Mesendoderm (in vitro differentiated cells): ENCODE measurements around the gene CD200.

ENCODE experiments used
- DNase-seq: peaks from one replicate; pipeline ENCODE4 v3.0.0; 2013
- H2AK5ac ChIP-seq: 2 replicates; pipeline ENCODE4 v1.6.1; 2013; ENCODE audit warnings: low read length, inconsistent platforms
- H2BK120ac ChIP-seq: 2 replicates; pipeline ENCODE4 v1.6.1; 2013; ENCODE audit warnings: low read depth, mild to moderate bottlenecking, low read length, moderate library complexity, mixed read lengths
- H2BK15ac ChIP-seq: replicated peaks from 2 replicates; pipeline ENCODE4 v1.6.1; 2013; ENCODE audit warnings: low read depth, mild to moderate bottlenecking, moderate library complexity
- H2BK5ac ChIP-seq: 2 replicates; pipeline ENCODE4 v1.6.1; 2013; ENCODE audit warnings: low read length, inconsistent platforms
- H3K18ac ChIP-seq: 2 replicates; pipeline ENCODE4 v1.6.1; 2013; ENCODE audit warnings: mild to moderate bottlenecking, low read length, mixed read lengths
- H3K23ac ChIP-seq: one replicate; pipeline ENCODE4 v1.6.1; 2013; ENCODE audit warnings: low read length
- H3K27ac ChIP-seq: 2 replicates; pipeline ENCODE4 v1.5.1; 2013; ENCODE audit warnings: low read depth, mild to moderate bottlenecking, inconsistent platforms, low read length, moderate library complexity
- H3K27me3 ChIP-seq: 2 replicates; pipeline ENCODE4 v1.6.1; 2013; ENCODE audit warnings: low read length, control low read depth, mild to moderate bottlenecking, inconsistent platforms; ENCODE audit not compliant: insufficient read depth, poor library complexity
- H3K36me3 ChIP-seq: 2 replicates; pipeline ENCODE4 v1.6.1; 2013; ENCODE audit warnings: low read length, inconsistent platforms; ENCODE audit not compliant: control insufficient read depth, insufficient read depth
- H3K4ac ChIP-seq: one replicate; pipeline ENCODE4 v1.6.1; 2013; ENCODE audit warnings: low read depth, mild to moderate bottlenecking, low read length, moderate library complexity
- H3K4me1 ChIP-seq: 2 replicates; pipeline ENCODE4 v1.6.1; 2013; ENCODE audit warnings: low read depth, low read length, inconsistent platforms; ENCODE audit not compliant: control insufficient read depth
- H3K4me2 ChIP-seq: 2 replicates; pipeline ENCODE4 v1.6.1; 2013; ENCODE audit warnings: low read length
- H3K4me3 ChIP-seq: 2 replicates; pipeline ENCODE4 v1.5.1; 2013; ENCODE audit warnings: mild to moderate bottlenecking, low read length
- H3K56ac ChIP-seq: one replicate; pipeline ENCODE4 v1.6.1; 2013; ENCODE audit warnings: low read length
- H3K79me1 ChIP-seq: 2 replicates; pipeline ENCODE4 v1.6.1; 2013; ENCODE audit warnings: low read length, inconsistent platforms
- H3K79me2 ChIP-seq: 2 replicates; pipeline ENCODE4 v1.6.1; 2013; ENCODE audit warnings: mild to moderate bottlenecking, low read length; ENCODE audit not compliant: control insufficient read depth, insufficient read depth
- H3K9ac ChIP-seq: 2 replicates; pipeline ENCODE4 v1.6.1; 2013; ENCODE audit warnings: low read length, inconsistent platforms
- H4K5ac ChIP-seq: one replicate; pipeline ENCODE4 v1.6.1; 2013; ENCODE audit warnings: low read length
- H4K8ac ChIP-seq: one replicate; pipeline ENCODE4 v1.6.1; 2013; ENCODE audit warnings: low read depth, mild to moderate bottlenecking, control low read depth, low read length, moderate library complexity
- WGBS: extraction: QIAGEN DNeasy Blood & Tissue Kit; methylation state at CpG from one replicate; pipeline ENCODE4 v1.1.7; 2013; ENCODE audit warnings: low lambda C conversion rate, missing lambda C conversion rate; ENCODE audit not compliant: insufficient coverage; ENCODE audit errors: extremely low coverage; 5-methylcytosine and 5-hydroxymethylcytosine counted together

CD200 gene

GRCh38 chr3:112307557-112307956 lies 25.4 kb upstream of the CD200 start:
- Histone ChIP-seq H3K79me1 (no peaks in the 10 kb centered on the region), H3K36me3 (no peaks in the 10 kb centered on the region), H2BK15ac (no peak overlapping the region), H3K9ac (no peak overlapping the region), H3K4me3 (no peak overlapping the region), H3K79me2 (no peaks in the 10 kb centered on the region), H3K27me3 (no peaks in the 10 kb centered on the region), H3K4me1 (peaks cover 7% of the 10 kb centered on the region), H3K4me2 (no peak overlapping the region), H3K56ac (no peak overlapping the region), H4K8ac (no peak overlapping the region), H3K4ac (no peak overlapping the region), H3K23ac (no peak overlapping the region), H2BK5ac (no peak overlapping the region), H3K27ac (no peak overlapping the region), H2AK5ac (no peak overlapping the region), H2BK120ac (no peak overlapping the region), H3K18ac (no peak overlapping the region), H4K5ac (no peak overlapping the region)
- DNase-seq: no peak
- WGBS: no CpG with 5 or more reads among the region's 4 CpGs

GRCh38 chr3:112308151-112308911 lies 24.6 kb upstream of the CD200 start:
- no peak overlapping the region for H4K5ac ChIP-seq
- no peak overlapping the region for H3K56ac ChIP-seq
- H2BK120ac ChIP-seq: no peak overlapping the region
- H3K23ac ChIP-seq: no peak overlapping the region
- peaks cover 4% of the 10 kb centered on the region for H3K4me1 ChIP-seq
- H3K36me3 ChIP-seq: no peaks in the 10 kb centered on the region
- no peak overlapping the region for H3K4me2 ChIP-seq
- no peak overlapping the region for H2BK5ac ChIP-seq
- no peak overlapping the region for H2AK5ac ChIP-seq
- DNase-seq: peak; percentile 76
- WGBS: no CpG with 5 or more reads among the region's 7 CpGs
- H3K18ac ChIP-seq: no peak overlapping the region
- no peak overlapping the region for H2BK15ac ChIP-seq
- H3K9ac ChIP-seq: no peak overlapping the region
- no peaks in the 10 kb centered on the region for H3K27me3 ChIP-seq
- H3K79me1 ChIP-seq: no peaks in the 10 kb centered on the region
- H3K79me2 ChIP-seq: no peaks in the 10 kb centered on the region
- H3K27ac ChIP-seq: no peak overlapping the region
- H3K4ac ChIP-seq: no peak overlapping the region
- no peak overlapping the region for H3K4me3 ChIP-seq
- H4K8ac ChIP-seq: no peak overlapping the region

- no peak overlapping the region for H2BK15ac ChIP-seq
- H3K4me1 ChIP-seq: peaks cover 2% of the 10 kb centered on the region
- H3K4ac ChIP-seq: no peak overlapping the region
- no peak overlapping the region for H2AK5ac ChIP-seq
- no peak overlapping the region for H3K18ac ChIP-seq
- H3K4me2 ChIP-seq: no peak overlapping the region
- H3K4me3 ChIP-seq: no peak overlapping the region
- H3K23ac ChIP-seq: no peak overlapping the region
- no peak overlapping the region for H3K56ac ChIP-seq
- no peaks in the 10 kb centered on the region for H3K79me1 ChIP-seq
- no peak overlapping the region for H3K27ac ChIP-seq
- H2BK5ac ChIP-seq: no peak overlapping the region
- H2BK120ac ChIP-seq: no peak overlapping the region
- no peak overlapping the region for H3K9ac ChIP-seq
- no peak overlapping the region for H4K5ac ChIP-seq
- H3K36me3 ChIP-seq: no peaks in the 10 kb centered on the region
- H3K79me2 ChIP-seq: no peaks in the 10 kb centered on the region
- no CpG with 5 or more reads among the region's 2 CpGs for WGBS
- H3K27me3 ChIP-seq: no peaks in the 10 kb centered on the region
- no peak for DNase-seq
- H4K8ac ChIP-seq: no peak overlapping the region
Measured at GRCh38 chr3:112314649-112315048, 18.3 kb upstream of the CD200 start.

GRCh38 chr3:112315791-112316190 lies 17.2 kb upstream of the CD200 start:
- H3K23ac ChIP-seq: no peak overlapping the region
- H3K79me1 ChIP-seq: no peaks in the 10 kb centered on the region
- no peaks in the 10 kb centered on the region for H3K36me3 ChIP-seq
- H3K79me2 ChIP-seq: no peaks in the 10 kb centered on the region
- H4K8ac ChIP-seq: no peak overlapping the region
- no peak overlapping the region for H3K4ac ChIP-seq
- no peak overlapping the region for H3K4me2 ChIP-seq
- H2BK120ac ChIP-seq: no peak overlapping the region
- no peak overlapping the region for H2BK5ac ChIP-seq
- no peak overlapping the region for H3K27ac ChIP-seq
- DNase-seq: no peak
- no CpG with 5 or more reads among the region's 1 CpG for WGBS
- no peak overlapping the region for H3K9ac ChIP-seq
- H3K18ac ChIP-seq: no peak overlapping the region
- no peak overlapping the region for H2AK5ac ChIP-seq
- no peak overlapping the region for H2BK15ac ChIP-seq
- no peak overlapping the region for H3K4me3 ChIP-seq
- no peak overlapping the region for H3K56ac ChIP-seq
- H3K27me3 ChIP-seq: no peaks in the 10 kb centered on the region
- H4K5ac ChIP-seq: no peak overlapping the region
- peaks cover 4% of the 10 kb centered on the region for H3K4me1 ChIP-seq

GRCh38 chr3:112319516-112320276 lies 13.3 kb upstream of the CD200 start:
- peak overlapping the region; percentile 36 for H4K5ac ChIP-seq
- WGBS: no CpG with 5 or more reads among the region's 4 CpGs
- H2BK15ac ChIP-seq: peak overlapping the region; percentile 57
- peak overlapping the region; percentile 27 for H3K56ac ChIP-seq
- peak overlapping the region; percentile 86 for H4K8ac ChIP-seq
- H3K4me1 ChIP-seq: peaks cover 6% of the 10 kb centered on the region
- H3K27me3 ChIP-seq: no peaks in the 10 kb centered on the region
- DNase-seq: peak; percentile 57
- H2BK120ac ChIP-seq: peak overlapping the region; percentile 61
- H3K18ac ChIP-seq: peak overlapping the region; percentile 84
- H3K36me3 ChIP-seq: no peaks in the 10 kb centered on the region
- no peak overlapping the region for H3K23ac ChIP-seq
- peak overlapping the region; percentile 55 for H3K4ac ChIP-seq
- peak overlapping the region; percentile 81 for H3K27ac ChIP-seq
- no peaks in the 10 kb centered on the region for H3K79me2 ChIP-seq
- no peak overlapping the region for H3K9ac ChIP-seq
- no peak overlapping the region for H3K4me3 ChIP-seq
- H2BK5ac ChIP-seq: peak overlapping the region; percentile 6
- no peak overlapping the region for H2AK5ac ChIP-seq
- H3K4me2 ChIP-seq: no peak overlapping the region
- H3K79me1 ChIP-seq: no peaks in the 10 kb centered on the region
